HEK293 (cell line): ENCODE data around the gene WDR91.

Experiments used
- CTCF ChIA-PET: fragments of 350-600 bp; formaldehyde crosslinking; extraction: SDS; loops from one replicate; lab custom pipeline; 2021; ENCODE audit warnings: antibody characterized with exemption; lab: Yijun Ruan, JAX
- POLR2A ChIA-PET: fragments of 300-600 bp; formaldehyde crosslinking; extraction: SDS; loops from one replicate; lab custom pipeline; 2020; ENCODE audit warnings: antibody characterized with exemption, inconsistent platforms; lab: Yijun Ruan, JAX
- H3K27ac ChIP-seq: fragments of 200-500 bp; sonication (Bioruptor generic); 2 replicates; pipeline ENCODE4 v1.5.1; 2014; ENCODE audit warnings: low read depth, low read length, control low read depth, inconsistent platforms; ENCODE audit errors: extremely low read depth
- H3K36me3 ChIP-seq, 2 experiments: fragments of 200-500 bp in 1 of 2; sonication (Bioruptor generic) in 1 of 2; 1 replicate in 1 of 2; 2 replicates in 1 of 2; pipeline ENCODE4 v1.5.1; 2014 to 2017; ENCODE audit warnings: inconsistent platforms in 2 of 2, low read length in 2 of 2; ENCODE audit not compliant: control insufficient read depth in 2 of 2, insufficient read depth in 1 of 2
- H3K4me1 ChIP-seq: fragments of 200-500 bp; sonication (Bioruptor generic); 2 replicates; pipeline ENCODE4 v1.5.1; 2014; ENCODE audit warnings: mild to moderate bottlenecking, low read length, inconsistent platforms; ENCODE audit not compliant: control insufficient read depth, insufficient read depth
- H3K4me3 ChIP-seq: 2 replicates; pipeline ENCODE4 v1.5.1; 2011; ENCODE audit warnings: low read depth, mild to moderate bottlenecking, control low read depth, low read length, moderate library complexity
- H3K9me3 ChIP-seq: fragments of 200-500 bp; sonication (Bioruptor generic); 2 replicates; pipeline ENCODE4 v1.5.1; 2014; ENCODE audit warnings: low read depth, low read length, inconsistent platforms; ENCODE audit not compliant: control insufficient read depth, insufficient read depth
- KLF7 ChIP-seq: fragments of 450-650 bp; formaldehyde crosslinking; IDR thresholded peaks from 2 replicates; pipeline ENCODE4 v1.5.1; 2016; ENCODE audit warnings: missing biosample characterization, missing genetic modification characterization, borderline replicate concordance
- MYNN ChIP-seq: fragments of 450-650 bp; formaldehyde crosslinking; IDR thresholded peaks from 2 replicates; pipeline ENCODE4 v1.5.1; 2016; ENCODE audit warnings: missing biosample characterization, missing genetic modification characterization, borderline replicate concordance
- SETDB1 ChIP-seq: IDR thresholded peaks from one replicate; pipeline ENCODE4 v1.6.1; 2017; ENCODE audit warnings: mild to moderate bottlenecking, low read length, moderate library complexity, mixed read lengths; ENCODE audit not compliant: insufficient read length
- TRIM28 ChIP-seq: IDR thresholded peaks from 2 replicates; pipeline ENCODE4 v1.6.1; 2011; ENCODE audit warnings: low read length, control low read depth, borderline replicate concordance
- ZBTB20 ChIP-seq: fragments of 450-650 bp; formaldehyde crosslinking; IDR thresholded peaks from 2 replicates; pipeline ENCODE4 v1.5.1; 2016; ENCODE audit warnings: missing biosample characterization, missing genetic modification characterization
- ZNF140 ChIP-seq: fragments of 450-650 bp; formaldehyde crosslinking; IDR thresholded peaks from 2 replicates; pipeline ENCODE4 v1.5.1; 2016; ENCODE audit warnings: missing biosample characterization, missing genetic modification characterization
- ZNF311 ChIP-seq: fragments of 450-650 bp; formaldehyde crosslinking; IDR thresholded peaks from 2 replicates; pipeline ENCODE4 v1.5.1; 2017; ENCODE audit warnings: missing biosample characterization, missing genetic modification characterization, borderline replicate concordance
- ZNF624 ChIP-seq: fragments of 450-650 bp; formaldehyde crosslinking; IDR thresholded peaks from 2 replicates; pipeline ENCODE4 v1.5.1; 2017; ENCODE audit warnings: missing biosample characterization, missing genetic modification characterization
- TF ChIP-seq, protein P1 (sequence below): fragments of 450-650 bp; formaldehyde crosslinking; IDR thresholded peaks from 2 replicates; pipeline ENCODE4 v1.5.1; 2016; ENCODE audit warnings: missing biosample characterization, missing genetic modification characterization
- TF ChIP-seq, protein P2 (sequence below): fragments of 450-650 bp; formaldehyde crosslinking; IDR thresholded peaks from 2 replicates; pipeline ENCODE4 v1.5.1; 2016; ENCODE audit warnings: missing biosample characterization, missing genetic modification characterization
- TF ChIP-seq, protein P3 (sequence below): fragments of 450-650 bp; formaldehyde crosslinking; IDR thresholded peaks from 2 replicates; pipeline ENCODE4 v1.5.1; 2016; ENCODE audit warnings: missing biosample characterization, missing genetic modification characterization

WDR91 gene

DNA sequence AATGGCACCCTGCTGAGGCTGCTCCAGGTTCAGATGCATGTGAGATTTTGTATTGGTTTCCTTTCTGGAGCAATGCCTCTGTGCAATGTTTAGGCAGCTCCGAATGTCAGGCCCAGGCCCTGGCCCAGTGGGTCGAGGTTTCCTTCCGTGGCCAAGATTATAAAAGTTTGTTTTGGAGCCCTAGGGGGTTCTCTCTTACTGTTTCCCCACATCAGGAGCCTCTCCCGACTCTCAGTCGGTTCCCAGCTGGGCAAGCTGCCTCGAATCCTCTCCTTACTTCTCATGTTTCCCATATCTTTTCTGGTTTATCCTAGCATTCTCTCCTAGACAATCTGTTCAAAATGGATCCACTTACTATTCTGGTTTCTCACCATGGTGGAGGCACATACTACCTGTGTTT lies 52.5 kb downstream of the WDR91 start:
- H3K4me1 ChIP-seq, result no peaks in the 10 kb centered on the region
- no peak for TF ChIP-seq ZNF140 (tag by site-specific recombination)
- TF ChIP-seq ZBTB20 (tag by site-specific recombination), result no peak
- TF ChIP-seq ZNF311 (tag by site-specific recombination), result no peak
- TF ChIP-seq, protein P1, sequence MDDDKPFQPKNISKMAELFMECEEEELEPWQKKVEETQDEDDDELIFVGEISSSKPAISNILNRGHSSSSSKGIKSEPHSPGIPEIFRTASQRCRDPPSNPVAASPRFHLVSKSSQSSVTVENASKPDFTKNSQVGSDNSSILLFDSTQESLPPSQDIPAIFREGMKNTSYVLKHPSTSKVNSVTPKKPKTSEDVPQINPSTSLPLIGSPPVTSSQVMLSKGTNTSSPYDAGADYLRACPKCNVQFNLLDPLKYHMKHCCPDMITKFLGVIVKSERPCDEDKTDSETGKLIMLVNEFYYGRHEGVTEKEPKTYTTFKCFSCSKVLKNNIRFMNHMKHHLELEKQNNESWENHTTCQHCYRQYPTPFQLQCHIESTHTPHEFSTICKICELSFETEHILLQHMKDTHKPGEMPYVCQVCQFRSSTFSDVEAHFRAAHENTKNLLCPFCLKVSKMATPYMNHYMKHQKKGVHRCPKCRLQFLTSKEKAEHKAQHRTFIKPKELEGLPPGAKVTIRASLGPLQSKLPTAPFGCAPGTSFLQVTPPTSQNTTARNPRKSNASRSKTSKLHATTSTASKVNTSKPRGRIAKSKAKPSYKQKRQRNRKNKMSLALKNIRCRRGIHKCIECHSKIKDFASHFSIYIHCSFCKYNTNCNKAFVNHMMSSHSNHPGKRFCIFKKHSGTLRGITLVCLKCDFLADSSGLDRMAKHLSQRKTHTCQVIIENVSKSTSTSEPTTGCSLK (tag by site-specific recombination), result no peak
- TF ChIP-seq, protein P2, sequence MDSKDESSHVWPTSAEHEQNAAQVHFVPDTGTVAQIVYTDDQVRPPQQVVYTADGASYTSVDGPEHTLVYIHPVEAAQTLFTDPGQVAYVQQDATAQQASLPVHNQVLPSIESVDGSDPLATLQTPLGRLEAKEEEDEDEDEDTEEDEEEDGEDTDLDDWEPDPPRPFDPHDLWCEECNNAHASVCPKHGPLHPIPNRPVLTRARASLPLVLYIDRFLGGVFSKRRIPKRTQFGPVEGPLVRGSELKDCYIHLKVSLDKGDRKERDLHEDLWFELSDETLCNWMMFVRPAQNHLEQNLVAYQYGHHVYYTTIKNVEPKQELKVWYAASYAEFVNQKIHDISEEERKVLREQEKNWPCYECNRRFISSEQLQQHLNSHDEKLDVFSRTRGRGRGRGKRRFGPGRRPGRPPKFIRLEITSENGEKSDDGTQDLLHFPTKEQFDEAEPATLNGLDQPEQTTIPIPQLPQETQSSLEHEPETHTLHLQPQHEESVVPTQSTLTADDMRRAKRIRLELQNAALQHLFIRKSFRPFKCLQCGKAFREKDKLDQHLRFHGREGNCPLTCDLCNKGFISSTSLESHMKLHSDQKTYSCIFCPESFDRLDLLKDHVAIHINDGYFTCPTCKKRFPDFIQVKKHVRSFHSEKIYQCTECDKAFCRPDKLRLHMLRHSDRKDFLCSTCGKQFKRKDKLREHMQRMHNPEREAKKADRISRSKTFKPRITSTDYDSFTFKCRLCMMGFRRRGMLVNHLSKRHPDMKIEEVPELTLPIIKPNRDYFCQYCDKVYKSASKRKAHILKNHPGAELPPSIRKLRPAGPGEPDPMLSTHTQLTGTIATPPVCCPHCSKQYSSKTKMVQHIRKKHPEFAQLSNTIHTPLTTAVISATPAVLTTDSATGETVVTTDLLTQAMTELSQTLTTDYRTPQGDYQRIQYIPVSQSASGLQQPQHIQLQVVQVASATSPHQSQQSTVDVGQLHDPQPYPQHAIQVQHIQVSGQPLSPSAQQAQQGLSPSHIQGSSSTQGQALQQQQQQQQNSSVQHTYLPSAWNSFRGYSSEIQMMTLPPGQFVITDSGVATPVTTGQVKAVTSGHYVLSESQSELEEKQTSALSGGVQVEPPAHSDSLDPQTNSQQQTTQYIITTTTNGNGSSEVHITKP (tag by site-specific recombination), result no peak
- H3K9me3 ChIP-seq, result no peaks in the 10 kb centered on the region
- no peak overlapping the region for H3K27ac ChIP-seq
- H3K4me3 ChIP-seq, result no peak overlapping the region
- H3K36me3 ChIP-seq, result peaks cover 0 to 3% of the 10 kb centered on the region in 2 experiments; a peak in 1 of 3 replicates
- ChIA-PET POLR2A (no interaction called here), CTCF (no interaction called here)

DNA sequence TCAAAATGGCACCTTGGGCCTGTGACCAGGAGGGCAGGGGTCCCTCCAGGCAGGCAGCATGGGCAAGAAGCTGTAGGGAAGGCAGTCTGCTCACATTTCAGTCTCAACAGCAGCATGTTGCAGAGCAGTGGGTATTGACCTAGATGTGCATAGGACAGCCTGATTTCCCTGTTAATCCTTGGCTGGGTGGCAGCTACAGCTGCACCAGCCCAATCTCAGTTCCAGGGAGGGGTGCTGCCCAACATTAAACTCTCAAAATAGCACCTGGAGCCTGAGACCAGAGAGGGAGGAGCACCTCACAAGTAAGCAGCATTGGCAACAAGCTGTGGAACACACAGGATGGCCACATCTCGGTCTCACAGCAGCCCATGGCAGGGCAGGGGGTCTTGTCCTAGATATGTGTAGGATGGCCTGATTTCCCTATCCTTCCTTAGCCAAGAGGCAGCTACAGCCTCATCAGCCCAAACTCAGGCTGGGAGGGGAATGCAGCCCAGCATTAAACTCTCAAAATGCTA lies 53.1 kb downstream of the WDR91 start:
- no peaks in the 10 kb centered on the region for H3K9me3 ChIP-seq
- no peak overlapping the region for H3K4me3 ChIP-seq
- no peaks in the 10 kb centered on the region for H3K4me1 ChIP-seq
- ChIA-PET POLR2A (interaction anchor here (0.6 kb wide), 1 partner anchor 11 kb away, joined by 3 read pairs; no protein-coding TSS in a partner anchor), CTCF (no interaction called here)
- H3K27ac ChIP-seq, result no peak overlapping the region
- TF ChIP-seq KLF7 (tag by site-specific recombination) (no peak), MYNN (tag by site-specific recombination) (no peak), TRIM28 (no peak)
- TF ChIP-seq, all 188 proteins: peak for 0
- H3K36me3 ChIP-seq, result peaks cover 0 to 3% of the 10 kb centered on the region in 2 experiments; a peak in 1 of 3 replicates

DNA sequence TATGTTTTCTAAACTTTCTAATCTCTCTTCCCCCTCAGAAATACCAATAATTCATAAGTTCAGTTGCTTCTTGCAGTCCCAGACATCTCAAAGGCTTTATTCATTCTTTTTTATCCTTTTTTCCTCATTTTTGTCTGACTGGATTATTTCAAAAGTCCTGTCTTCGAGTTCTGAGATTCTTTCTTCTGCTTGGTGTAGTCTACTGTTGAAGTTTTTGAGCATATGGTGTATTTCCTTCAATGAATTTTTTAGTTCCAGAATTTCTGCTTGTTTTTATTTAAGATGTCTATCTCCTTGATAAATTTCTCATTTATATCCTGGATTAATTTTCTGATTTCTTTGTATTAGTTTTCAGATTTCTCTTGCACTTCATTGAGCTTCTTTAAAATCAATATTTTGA lies 55.0 kb downstream of the WDR91 start:
- CTCF ChIA-PET, result no interaction called here
- H3K36me3 ChIP-seq, result peaks cover 0 to 3% of the 10 kb centered on the region in 2 experiments; a peak in 1 of 3 replicates
- TF ChIP-seq SETDB1 (peak; percentile 57), ZNF624 (tag by site-specific recombination) (no peak)
- TF ChIP-seq, protein P3, sequence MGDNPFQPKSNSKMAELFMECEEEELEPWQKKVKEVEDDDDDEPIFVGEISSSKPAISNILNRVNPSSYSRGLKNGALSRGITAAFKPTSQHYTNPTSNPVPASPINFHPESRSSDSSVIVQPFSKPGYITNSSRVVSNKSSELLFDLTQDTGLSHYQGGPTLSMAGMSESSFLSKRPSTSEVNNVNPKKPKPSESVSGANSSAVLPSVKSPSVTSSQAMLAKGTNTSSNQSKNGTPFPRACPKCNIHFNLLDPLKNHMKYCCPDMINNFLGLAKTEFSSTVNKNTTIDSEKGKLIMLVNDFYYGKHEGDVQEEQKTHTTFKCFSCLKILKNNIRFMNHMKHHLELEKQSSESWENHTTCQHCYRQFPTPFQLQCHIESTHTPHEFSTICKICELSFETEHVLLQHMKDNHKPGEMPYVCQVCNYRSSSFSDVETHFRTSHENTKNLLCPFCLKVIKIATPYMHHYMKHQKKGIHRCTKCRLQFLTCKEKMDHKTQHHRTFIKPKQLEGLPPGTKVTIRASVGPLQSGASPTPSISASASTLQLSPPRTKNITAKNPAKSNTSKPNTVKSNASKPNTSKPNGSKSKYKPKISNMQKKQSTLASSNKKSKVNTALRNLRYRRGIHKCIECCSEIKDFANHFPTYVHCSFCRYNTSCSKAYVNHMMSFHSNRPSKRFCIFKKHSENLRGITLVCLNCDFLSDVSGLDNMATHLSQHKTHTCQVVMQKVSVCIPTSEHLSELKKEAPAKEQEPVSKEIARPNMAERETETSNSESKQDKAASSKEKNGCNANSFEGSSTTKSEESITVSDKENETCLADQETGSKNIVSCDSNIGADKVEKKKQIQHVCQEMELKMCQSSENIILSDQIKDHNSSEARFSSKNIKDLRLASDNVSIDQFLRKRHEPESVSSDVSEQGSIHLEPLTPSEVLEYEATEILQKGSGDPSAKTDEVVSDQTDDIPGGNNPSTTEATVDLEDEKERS (tag by site-specific recombination), result 0 out of 2 replicates have a peak, but pooled peaks have one; percentile 69

More for the DNA sequence above, 55.0 kb downstream of the WDR91 start:
- POLR2A ChIA-PET, result no interaction called here
- H3K4me1 ChIP-seq, result no peaks in the 10 kb centered on the region
- no peak overlapping the region for H3K27ac ChIP-seq
- no peak overlapping the region for H3K4me3 ChIP-seq
- H3K9me3 ChIP-seq, result no peaks in the 10 kb centered on the region
